Lower leg skin (tissue), 3 donors: ENCODE data around the gene POFUT2.

Experiments used
- POLR2A ChIP-seq, 2 donors: fragments of 450-650 bp; IDR thresholded peaks; one replicate each; pipeline ENCODE4 v1.6.1; 2016 to 2017; ENCODE audit warnings: antibody characterized with exemption in 2 of 2, mild to moderate bottlenecking in 1 of 2, moderate library complexity in 1 of 2
- TF ChIP-seq, protein P1 (sequence below), 3 donors: fragments of 450-650 bp; IDR thresholded peaks; one replicate each; pipeline ENCODE4 v1.5.1; 2016; ENCODE audit warnings: antibody characterized with exemption in 3 of 3, mild to moderate bottlenecking in 3 of 3, moderate library complexity in 2 of 3

DNA sequence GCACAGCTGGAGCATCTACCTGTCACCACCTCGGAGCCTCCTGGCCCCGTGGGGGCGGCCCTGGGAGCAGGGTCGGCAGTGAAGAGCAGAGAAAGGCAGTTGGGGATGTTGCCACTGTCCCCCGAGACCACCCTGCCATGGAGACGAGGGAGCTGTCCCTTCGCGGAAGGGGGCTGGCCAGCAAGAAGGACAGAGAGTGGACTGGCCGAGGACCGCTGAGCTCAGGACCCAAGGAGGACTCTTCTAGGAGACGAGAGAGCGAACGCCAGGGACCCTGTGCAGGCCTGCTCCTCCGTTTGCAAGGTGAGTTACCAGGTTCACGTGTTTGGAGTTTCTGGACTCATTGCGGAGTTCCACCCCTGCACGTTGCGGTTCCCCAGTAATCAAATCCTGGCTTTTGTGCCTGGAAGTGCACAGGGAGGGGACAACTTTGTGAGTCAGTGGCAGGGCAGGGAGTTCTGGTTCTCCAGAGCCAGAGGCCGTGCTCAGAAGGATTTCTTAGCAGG lies 5.6 kb upstream of the POFUT2 start:
- TF ChIP-seq, protein P1, sequence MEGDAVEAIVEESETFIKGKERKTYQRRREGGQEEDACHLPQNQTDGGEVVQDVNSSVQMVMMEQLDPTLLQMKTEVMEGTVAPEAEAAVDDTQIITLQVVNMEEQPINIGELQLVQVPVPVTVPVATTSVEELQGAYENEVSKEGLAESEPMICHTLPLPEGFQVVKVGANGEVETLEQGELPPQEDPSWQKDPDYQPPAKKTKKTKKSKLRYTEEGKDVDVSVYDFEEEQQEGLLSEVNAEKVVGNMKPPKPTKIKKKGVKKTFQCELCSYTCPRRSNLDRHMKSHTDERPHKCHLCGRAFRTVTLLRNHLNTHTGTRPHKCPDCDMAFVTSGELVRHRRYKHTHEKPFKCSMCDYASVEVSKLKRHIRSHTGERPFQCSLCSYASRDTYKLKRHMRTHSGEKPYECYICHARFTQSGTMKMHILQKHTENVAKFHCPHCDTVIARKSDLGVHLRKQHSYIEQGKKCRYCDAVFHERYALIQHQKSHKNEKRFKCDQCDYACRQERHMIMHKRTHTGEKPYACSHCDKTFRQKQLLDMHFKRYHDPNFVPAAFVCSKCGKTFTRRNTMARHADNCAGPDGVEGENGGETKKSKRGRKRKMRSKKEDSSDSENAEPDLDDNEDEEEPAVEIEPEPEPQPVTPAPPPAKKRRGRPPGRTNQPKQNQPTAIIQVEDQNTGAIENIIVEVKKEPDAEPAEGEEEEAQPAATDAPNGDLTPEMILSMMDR (IDR thresholded peaks at IDR 0.05): no peak
- TF ChIP-seq POLR2A (IDR thresholded peaks at IDR 0.05): no peak
